ENCODE data around the gene COL26A1. TPM values are rescaled to one million over a fixed set of nuclear protein-coding genes. Genes with fewer than 3 reads are reported as not detected.

The COL26A1 gene
- total RNA-seq, 1 experiment from 2014 or later: 42.6 TPM

GRCh38 chr7:101586906-101587677 is 224.4 kb downstream of the COL26A1 start:
- Histone ChIP-seq H3K4me1 (ENCODE audit: insufficient read depth, low read length) (no peaks in the 10 kb centered on the region), H4K91ac (ENCODE audit: insufficient read length, low read depth, low read length) (no peak overlapping the region), H2BK12ac (ENCODE audit: insufficient read length, low read depth, low read length) (no peak overlapping the region), H2AFZ (ENCODE audit: low read length) (no peak overlapping the region), H3K27me3 (ENCODE audit: insufficient read depth, low read length) (no peaks in the 10 kb centered on the region), H2BK20ac (ENCODE audit: low read depth, low read length, poor library complexity, severe bottlenecking) (no peak overlapping the region), H2BK5ac (ENCODE audit: insufficient read length, low read length) (no peak overlapping the region), H3K9ac (ENCODE audit: extremely low read depth, insufficient read length, low read length) (no peak overlapping the region), H3K79me1 (ENCODE audit: insufficient read depth, low read depth, low read length, poor library complexity, severe bottlenecking) (no peaks in the 10 kb centered on the region), H3K27ac (ENCODE audit: insufficient read length, low read depth, low read length) (no peak overlapping the region), H4K20me1 (ENCODE audit: control insufficient read depth, insufficient read depth, insufficient read length) (no peaks in the 10 kb centered on the region), H3K4me2 (ENCODE audit: insufficient read depth, insufficient read length, low read length) (no peak overlapping the region), H3K18ac (ENCODE audit: insufficient read length, low read depth, low read length) (no peak overlapping the region), H3K23ac (ENCODE audit: insufficient read length, low read depth, low read length) (no peak overlapping the region), H3K9me3 (ENCODE audit: control insufficient read depth, low read depth, low read length) (peaks cover 10% of the 10 kb centered on the region), H4K5ac (ENCODE audit: insufficient read length, low read depth, low read length) (no peak overlapping the region), H3K4ac (ENCODE audit: low read depth, low read length) (no peak overlapping the region), H3K14ac (ENCODE audit: insufficient read depth, low read length) (no peak overlapping the region), H3K79me2 (ENCODE audit: insufficient read depth, low read length) (no peaks in the 10 kb centered on the region), H2AK5ac (ENCODE audit: insufficient read length, low read length) (no peak overlapping the region), H3T11ph (ENCODE audit: low read length) (no peak overlapping the region), H2BK120ac (ENCODE audit: low read depth, low read length, poor library complexity, severe bottlenecking) (no peak overlapping the region), H3K56ac (ENCODE audit: insufficient read length, low read depth, low read length) (no peak overlapping the region), H3K23me2 (ENCODE audit: insufficient read length, low read depth, low read length, poor library complexity, severe bottlenecking) (no peaks in the 10 kb centered on the region), H2BK15ac (ENCODE audit: low read depth, low read length) (no peak overlapping the region), H4K8ac (replicated peaks; ENCODE audit: insufficient read length, low read depth, low read length) (no peak overlapping the region)
- Mint-ChIP-seq H3K4me3 (no peak overlapping the region), H3K27ac (no peak overlapping the region), H3K36me3 (ENCODE audit: insufficient read depth in 1 of 3, low read depth in 3 of 3) (peaks cover 0 to 3% (median 0%) of the 10 kb centered on the region in 3 experiments; a peak in 3 of 7 replicates), H3K4me1 (peaks cover 2 to 10% of the 10 kb centered on the region in 2 experiments), H3K27me3 (ENCODE audit: low read depth) (peaks cover 25% of the 10 kb centered on the region), H3K9me3 (peaks cover 0 to 5% of the 10 kb centered on the region in 2 experiments; a peak in 2 of 5 replicates)
- DNase-seq: no peak
- no CpG with 5 or more reads among the region's 12 CpGs for WGBS (ENCODE audit: extremely low coverage, insufficient read length, low lambda C conversion rate)
- TF ChIP-seq, protein P1, sequence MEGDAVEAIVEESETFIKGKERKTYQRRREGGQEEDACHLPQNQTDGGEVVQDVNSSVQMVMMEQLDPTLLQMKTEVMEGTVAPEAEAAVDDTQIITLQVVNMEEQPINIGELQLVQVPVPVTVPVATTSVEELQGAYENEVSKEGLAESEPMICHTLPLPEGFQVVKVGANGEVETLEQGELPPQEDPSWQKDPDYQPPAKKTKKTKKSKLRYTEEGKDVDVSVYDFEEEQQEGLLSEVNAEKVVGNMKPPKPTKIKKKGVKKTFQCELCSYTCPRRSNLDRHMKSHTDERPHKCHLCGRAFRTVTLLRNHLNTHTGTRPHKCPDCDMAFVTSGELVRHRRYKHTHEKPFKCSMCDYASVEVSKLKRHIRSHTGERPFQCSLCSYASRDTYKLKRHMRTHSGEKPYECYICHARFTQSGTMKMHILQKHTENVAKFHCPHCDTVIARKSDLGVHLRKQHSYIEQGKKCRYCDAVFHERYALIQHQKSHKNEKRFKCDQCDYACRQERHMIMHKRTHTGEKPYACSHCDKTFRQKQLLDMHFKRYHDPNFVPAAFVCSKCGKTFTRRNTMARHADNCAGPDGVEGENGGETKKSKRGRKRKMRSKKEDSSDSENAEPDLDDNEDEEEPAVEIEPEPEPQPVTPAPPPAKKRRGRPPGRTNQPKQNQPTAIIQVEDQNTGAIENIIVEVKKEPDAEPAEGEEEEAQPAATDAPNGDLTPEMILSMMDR (conservative IDR thresholded peaks at IDR 0.05): no peak
